GM23338 (cell line): Measurements from ENCODE around the gene HS1BP3.

Source experiments
- CREB1 ChIP-seq: fragments of 250-450 bp; sonication (Bioruptor Pico); IDR thresholded peaks from 2 replicates; pipeline ENCODE4 v1.5.0; 2020; ENCODE audit warnings: low read depth, mild to moderate bottlenecking, moderate library complexity
- CTCF ChIP-seq, 2 experiments: fragments of 200-600 bp in 1 of 2; sonication (generic) in 1 of 2; conservative IDR thresholded peaks; 2 replicates each; pipeline versions ENCODE4 v1.5.1 to v1.6.1; 2016 to 2017; ENCODE audit warnings: antibody characterized with exemption in 2 of 2, low read depth in 2 of 2, mild to moderate bottlenecking in 2 of 2, moderate library complexity in 1 of 2
- ETS1 ChIP-seq: IDR thresholded peaks from 2 replicates; pipeline ENCODE4 v1.6.1; 2016; ENCODE audit warnings: antibody characterized with exemption
- EZH2 ChIP-seq: fragments of 200-600 bp; sonication (generic); IDR thresholded peaks from one replicate; pipeline ENCODE4 v1.8.0; 2017; ENCODE audit warnings: antibody characterized with exemption, mild to moderate bottlenecking, low read depth; ENCODE audit not compliant: unreplicated experiment
- EZH2phosphoT487 ChIP-seq: fragments of 200-600 bp; sonication (generic); IDR thresholded peaks from one replicate; pipeline ENCODE4 v1.8.1; 2018; ENCODE audit warnings: antibody characterized with exemption; ENCODE audit not compliant: unreplicated experiment
- JUNB ChIP-seq: IDR thresholded peaks from one replicate; pipeline ENCODE4 v1.6.1; 2016; ENCODE audit warnings: antibody characterized with exemption; ENCODE audit not compliant: unreplicated experiment
- NANOG ChIP-seq: IDR thresholded peaks from 2 replicates; pipeline ENCODE4 v1.6.1; 2016; ENCODE audit warnings: antibody characterized with exemption, borderline replicate concordance
- POLR2AphosphoS5 ChIP-seq: IDR thresholded peaks from 2 replicates; pipeline ENCODE4 v1.6.1; 2016; ENCODE audit warnings: antibody characterized with exemption, low read depth
- REST ChIP-seq: IDR thresholded peaks from one replicate; pipeline ENCODE4 v1.6.1; 2018; ENCODE audit warnings: antibody characterized with exemption; ENCODE audit not compliant: unreplicated experiment
- STAT1 ChIP-seq: IDR thresholded peaks from one replicate; pipeline ENCODE4 v1.6.1; 2016; ENCODE audit warnings: antibody characterized with exemption; ENCODE audit not compliant: unreplicated experiment
- ZNF114 ChIP-seq: fragments of 250-450 bp; sonication (Bioruptor Pico); IDR thresholded peaks from 2 replicates; pipeline ENCODE4 v1.5.0; 2020; ENCODE audit warnings: mild to moderate bottlenecking, moderate library complexity
- ZNF331 ChIP-seq: fragments of 250-450 bp; sonication (Bioruptor Pico); IDR thresholded peaks from 2 replicates; pipeline ENCODE4 v1.5.0; 2020; ENCODE audit warnings: low read depth, mild to moderate bottlenecking, moderate library complexity
- ZNF462 ChIP-seq: fragments of 250-450 bp; sonication (Bioruptor Pico); IDR thresholded peaks from 2 replicates; pipeline ENCODE4 v1.5.0; 2020; ENCODE audit warnings: mild to moderate bottlenecking, moderate library complexity

GRCh38 chr2:20645301-20645701 lies 5.6 kb downstream of the HS1BP3 start:
- TF ChIP-seq CTCF (conservative IDR thresholded peaks at IDR 0.05; ENCODE audit: low read depth in 2 of 2): no peak
- no peak for TF ChIP-seq REST
- no peak for TF ChIP-seq CREB1 (CRISPR knock-in tag)
- TF ChIP-seq ZNF331: no peak
- no peak for TF ChIP-seq EZH2phosphoT487
- no peak for TF ChIP-seq POLR2AphosphoS5
- no peak for TF ChIP-seq EZH2
- TF ChIP-seq JUNB: no peak
- no peak for TF ChIP-seq ETS1
- no peak for TF ChIP-seq NANOG
- TF ChIP-seq ZNF462 (CRISPR knock-in tag): no peak
- TF ChIP-seq STAT1: no peak
- no peak for TF ChIP-seq ZNF114 (CRISPR knock-in tag)
